HG02642 (cell line): ENCODE results near the gene GRIN3B.

ENCODE experiments used
- ATAC-seq: cut with Tn5 transposase; IDR thresholded peaks from one replicate; pipeline ENCODE4 v1.9.1; 2021; ENCODE audit warnings: mild to moderate bottlenecking; ENCODE audit not compliant: unreplicated experiment, poor library complexity

GRIN3B gene

GRCh38 chr19:1053176-1054101 is 53.2 kb downstream of the GRIN3B start:
- no peak for ATAC-seq

- ATAC-seq: no peak
These were observed 54.1 kb downstream of the GRIN3B start for GRCh38 chr19:1054102-1055027.

- ATAC-seq: no peak
These were observed 54.8 kb downstream of the GRIN3B start for GRCh38 chr19:1055028-1055425.

GRCh38 chr19:1055886-1056620 is 55.8 kb downstream of the GRIN3B start:
- no peak for ATAC-seq

GRCh38 chr19:1057176-1057855 is 57.1 kb downstream of the GRIN3B start:
- no peak for ATAC-seq

GRCh38 chr19:1058112-1058511 is 57.9 kb downstream of the GRIN3B start:
- ATAC-seq: no peak
